Caco-2 (cell line): ENCODE results near the gene OARD1. TPM values are rescaled to one million over a fixed set of nuclear protein-coding genes. Genes with fewer than 3 reads are reported as not detected.

Source experiments
- BruUV-seq: library from RNA; stranded (reverse); fragments of 400-500 nt; replicated peaks from 2 replicates; lab custom pipeline; 2021; lab: Mats Ljungman, UMichigan
- CTCF ChIA-PET: fragments of 300-600 bp; sonication (Branson Sonifier 250); formaldehyde crosslinking; loops from one replicate; lab custom pipeline; 2022; ENCODE audit warnings: antibody characterized with exemption; lab: Charles Lee
- POLR2A ChIA-PET: fragments of 300-600 bp; sonication (Branson Sonifier 250); formaldehyde crosslinking; loops from one replicate; lab custom pipeline; 2022; ENCODE audit warnings: antibody characterized with exemption; lab: Charles Lee
- DNase-seq, 2 experiments: peaks; one replicate each; pipeline versions ENCODE4 v3.0.0 to v3.0.0-alpha.2; 2020 to 2022
- H3K27me3 ChIP-seq: replicated peaks from 2 replicates; pipeline ENCODE4 v1.6.0; 2011; ENCODE audit warnings: low read length; ENCODE audit not compliant: control insufficient read depth, insufficient read depth
- H3K36me3 ChIP-seq: 2 replicates; pipeline ENCODE4 v1.5.1; 2011; ENCODE audit warnings: low read length; ENCODE audit not compliant: control insufficient read depth, insufficient read depth
- H3K4me1 ChIP-seq: fragments of 250-450 bp; sonication (Bioruptor Pico); 2 replicates; pipeline ENCODE4 v1.5.1; 2020; ENCODE audit warnings: mild to moderate bottlenecking
- H3K4me3 ChIP-seq: 2 replicates; pipeline ENCODE4 v1.5.1; 2011; ENCODE audit warnings: low read depth, mild to moderate bottlenecking, control low read depth, low read length
- H3K9me3 ChIP-seq: fragments of 250-450 bp; sonication (Bioruptor Pico); 2 replicates; pipeline ENCODE4 v1.5.1; 2020; ENCODE audit warnings: mild to moderate bottlenecking, moderate library complexity
- H3K27ac Mint-ChIP-seq: one replicate; pipeline ENCODE4 v1.8.0; 2022; ENCODE audit warnings: mixed read lengths; ENCODE audit not compliant: unreplicated experiment
- H3K27me3 Mint-ChIP-seq: one replicate; pipeline ENCODE4 v1.8.0; 2022; ENCODE audit warnings: mixed read lengths; ENCODE audit not compliant: insufficient read depth, unreplicated experiment
- H3K36me3 Mint-ChIP-seq: one replicate; pipeline ENCODE4 v1.8.0; 2022; ENCODE audit warnings: mild to moderate bottlenecking, mixed read lengths; ENCODE audit not compliant: insufficient read depth, unreplicated experiment
- H3K4me1 Mint-ChIP-seq: one replicate; pipeline ENCODE4 v1.8.0; 2022; ENCODE audit warnings: low read depth, mixed read lengths; ENCODE audit not compliant: unreplicated experiment
- H3K4me3 Mint-ChIP-seq: one replicate; pipeline ENCODE4 v1.8.0; 2022; ENCODE audit warnings: mild to moderate bottlenecking, moderate library complexity, mixed read lengths; ENCODE audit not compliant: unreplicated experiment
- H3K9me3 Mint-ChIP-seq: one replicate; pipeline ENCODE4 v1.8.0; 2022; ENCODE audit warnings: mixed read lengths; ENCODE audit not compliant: unreplicated experiment
- CTCF ChIP-seq, 2 experiments: fragments of 200-600 bp in 1 of 2; IDR thresholded peaks; 1 replicate in 1 of 2; 2 replicates in 1 of 2; pipeline versions ENCODE4 v1.5.1 to v1.8.0; 2011 to 2022; ENCODE audit warnings: antibody characterized with exemption in 1 of 2, control low read depth in 1 of 2, inconsistent platforms in 1 of 2, low read depth in 1 of 2, low read length in 1 of 2, mild to moderate bottlenecking in 1 of 2, moderate library complexity in 1 of 2; ENCODE audit not compliant: insufficient read depth in 1 of 2, severe bottlenecking in 1 of 2, unreplicated experiment in 1 of 2
- intact Hi-C: fragments of 100-400 bp; cut with micrococcal nuclease; formaldehyde crosslinking; loops from one replicate; pipeline ENCODE4 v1.10.0; 2022; ENCODE audit not compliant: unreplicated experiment
- total RNA-seq: library from RNA; stranded (reverse); gene quantifications from 2 replicates; pipeline ENCODE4 v1.2.3, GENCODE V29; 2022

Gene OARD1
- total RNA-seq, 1 experiment from 2014 or later = 35.5 TPM

GRCh38 chr6:41079080-41079479 lies 6.9 kb upstream of the OARD1 start:
- TF ChIP-seq CTCF (IDR thresholded peaks at IDR 0.05; ENCODE audit: insufficient read depth in 1 of 2, low read depth in 1 of 2, low read length in 1 of 2, severe bottlenecking in 1 of 2, unreplicated experiment in 1 of 2) = no peak
- no peak overlapping the region for H3K4me3 ChIP-seq
- Mint-ChIP-seq H3K36me3 (peaks cover 49% of the 10 kb centered on the region), H3K27me3 (no peaks in the 10 kb centered on the region), H3K4me1 (peaks cover 18% of the 10 kb centered on the region), H3K27ac (no peak overlapping the region), H3K9me3 (no peaks in the 10 kb centered on the region), H3K4me3 (no peak overlapping the region)
- H3K9me3 ChIP-seq = no peaks in the 10 kb centered on the region
- no TSS peak for BruUV-seq
- peaks cover 4% of the 10 kb centered on the region; the same call in 1 of the 2 replicates for H3K36me3 ChIP-seq
- ChIA-PET POLR2A (no interaction called here), CTCF (no interaction called here)
- H3K4me1 ChIP-seq = 0 out of 2 replicates have a peak, but pooled peaks cover 8% of the 10 kb centered on the region
- intact Hi-C loops = no loop called here
- no peak for DNase-seq
- H3K27me3 ChIP-seq = no peaks in the 10 kb centered on the region

- Histone ChIP-seq H3K36me3 (peaks cover 4% of the 10 kb centered on the region; the same call in 1 of the 2 replicates), H3K9me3 (no peaks in the 10 kb centered on the region), H3K4me1 (0 out of 2 replicates have a peak, but pooled peaks cover 8% of the 10 kb centered on the region), H3K27me3 (no peaks in the 10 kb centered on the region), H3K4me3 (no peak overlapping the region)
- Mint-ChIP-seq H3K36me3 (peaks cover 46% of the 10 kb centered on the region), H3K9me3 (no peaks in the 10 kb centered on the region), H3K4me3 (no peak overlapping the region), H3K27me3 (no peaks in the 10 kb centered on the region), H3K4me1 (peaks cover 18% of the 10 kb centered on the region), H3K27ac (no peak overlapping the region)
- DNase-seq = no peak
- ChIA-PET CTCF (no interaction called here), POLR2A (no interaction called here)
- no peak for TF ChIP-seq CTCF (IDR thresholded peaks at IDR 0.05; ENCODE audit: insufficient read depth in 1 of 2, low read depth in 1 of 2, low read length in 1 of 2, severe bottlenecking in 1 of 2, unreplicated experiment in 1 of 2)
- intact Hi-C loops = no loop called here
- no TSS peak for BruUV-seq
These were observed 5.9 kb upstream of the OARD1 start for GRCh38 chr6:41078101-41078500.

GRCh38 chr6:41077536-41077935 lies 5.4 kb upstream of the OARD1 start:
- Histone ChIP-seq H3K9me3 (no peaks in the 10 kb centered on the region), H3K4me1 (0 out of 2 replicates have a peak, but pooled peaks cover 8% of the 10 kb centered on the region), H3K4me3 (no peak overlapping the region), H3K27me3 (no peaks in the 10 kb centered on the region), H3K36me3 (peaks cover 4% of the 10 kb centered on the region; the same call in 1 of the 2 replicates)
- Mint-ChIP-seq H3K36me3 (peaks cover 44% of the 10 kb centered on the region), H3K27me3 (no peaks in the 10 kb centered on the region), H3K27ac (no peak overlapping the region), H3K4me3 (no peak overlapping the region), H3K4me1 (peaks cover 18% of the 10 kb centered on the region), H3K9me3 (no peaks in the 10 kb centered on the region)
- no peak for TF ChIP-seq CTCF (IDR thresholded peaks at IDR 0.05; ENCODE audit: insufficient read depth in 1 of 2, low read depth in 1 of 2, low read length in 1 of 2, severe bottlenecking in 1 of 2, unreplicated experiment in 1 of 2)
- no TSS peak for BruUV-seq
- intact Hi-C loops = no loop called here
- no peak for DNase-seq
- ChIA-PET POLR2A (no interaction called here), CTCF (no interaction called here)
